Measurements from ENCODE around the gene CLDN19. TPM values are rescaled to one million over a fixed set of nuclear protein-coding genes. Genes with fewer than 3 reads are reported as not detected.

The CLDN19 gene
- total RNA-seq, 1 donor from 2014 or later = not detected

- intact Hi-C loops (cut with micrococcal nuclease) = loop anchor here (5.0 kb wide), 2 partner anchors 154 to 431 kb away; partner anchors contain the start of gene FOXJ3
- peak overlapping the region; percentile 93 for H3K27ac Mint-ChIP-seq
Measured at GRCh38 chr1:42768172-42768571, 28.1 kb upstream of the CLDN19 start.

GRCh38 chr1:42767510-42768000 lies 27.5 kb upstream of the CLDN19 start:
- Mint-ChIP-seq H3K4me3 (no peak overlapping the region), H3K27ac (peak overlapping the region; percentile 93), H3K9me3 (no peaks in the 10 kb centered on the region), H3K27me3 (no peaks in the 10 kb centered on the region), H3K4me1 (peaks cover 26% of the 10 kb centered on the region), H3K36me3 (ENCODE audit: low read depth) (peaks cover 19% of the 10 kb centered on the region)
- intact Hi-C loops (cut with micrococcal nuclease) = loop anchor here (1.0 to 5.0 kb wide), 7 partner anchors 50 to 430 kb away; partner anchors contain the start of genes CCDC30, ERMAP, FOXJ3 and SVBP
- DNase-seq = no peak

More at GRCh38 chr1:42768172-42768571, 28.1 kb upstream of the CLDN19 start:
- H3K27me3 Mint-ChIP-seq = no peaks in the 10 kb centered on the region
- H3K9me3 Mint-ChIP-seq = no peaks in the 10 kb centered on the region
- DNase-seq = no peak
- H3K36me3 Mint-ChIP-seq (ENCODE audit: low read depth) = peaks cover 21% of the 10 kb centered on the region
- H3K4me3 Mint-ChIP-seq = no peak overlapping the region
- H3K4me1 Mint-ChIP-seq = peaks cover 27% of the 10 kb centered on the region

- Mint-ChIP-seq H3K27me3 (no peaks in the 10 kb centered on the region), H3K36me3 (ENCODE audit: low read depth) (peaks cover 19% of the 10 kb centered on the region), H3K4me1 (peaks cover 25% of the 10 kb centered on the region), H3K27ac (peak within 1 kb of the TSS; percentile 93), H3K9me3 (no peaks in the 10 kb centered on the region), H3K4me3 (no peak within 1 kb of the TSS)
- intact Hi-C loops (cut with micrococcal nuclease) = loop anchor here (1.0 to 5.0 kb wide), 8 partner anchors 50 to 430 kb away; partner anchors contain the start of genes CCDC30, ERMAP, FOXJ3 and PPIH
- DNase-seq = peak; percentile 100
Measured at GRCh38 chr1:42766741-42767509, 26.9 kb upstream of the CLDN19 start, which contains the start of the genes C1orf50 and P3H1. C1orf50 (plus strand) TSS chr1:42767249; CDS start chr1:42767312, 63 bp downstream. P3H1 (minus strand) TSS chr1:42767028; CDS start chr1:42766971, 57 bp downstream.

GRCh38 chr1:42765832-42766740 lies 26.1 kb upstream of the CLDN19 start:
- Mint-ChIP-seq H3K4me1 (peaks cover 25% of the 10 kb centered on the region), H3K9me3 (no peaks in the 10 kb centered on the region), H3K27ac (no peak overlapping the region)

GRCh38 chr1:42765269-42765668 lies 25.2 kb upstream of the CLDN19 start:
- no peak overlapping the region for H3K27ac Mint-ChIP-seq
- H3K36me3 Mint-ChIP-seq (ENCODE audit: low read depth) = peaks cover 15% of the 10 kb centered on the region
- H3K9me3 Mint-ChIP-seq = no peaks in the 10 kb centered on the region
- no peak for DNase-seq
- intact Hi-C loops (cut with micrococcal nuclease) = loop anchor here (5.0 kb wide), 2 partner anchors 157 to 428 kb away; partner anchors contain the start of gene FOXJ3
- H3K4me1 Mint-ChIP-seq = peaks cover 21% of the 10 kb centered on the region
- H3K27me3 Mint-ChIP-seq = no peaks in the 10 kb centered on the region
- H3K4me3 Mint-ChIP-seq = no peak overlapping the region

More at GRCh38 chr1:42765832-42766740, 26.1 kb upstream of the CLDN19 start:
- peaks cover 18% of the 10 kb centered on the region for H3K36me3 Mint-ChIP-seq (ENCODE audit: low read depth)
- peak; percentile 76 for DNase-seq
- intact Hi-C loops (cut with micrococcal nuclease) = loop anchor here (1.0 to 5.0 kb wide), 4 partner anchors 108 to 429 kb away; partner anchors contain the start of genes CCDC30, FOXJ3 and PPIH
- no peak overlapping the region for H3K4me3 Mint-ChIP-seq
- no peaks in the 10 kb centered on the region for H3K27me3 Mint-ChIP-seq

- H3K4me1 Mint-ChIP-seq = peaks cover 4% of the 10 kb centered on the region
- H3K27me3 Mint-ChIP-seq = no peaks in the 10 kb centered on the region
- no peak overlapping the region for H3K4me3 Mint-ChIP-seq
- H3K9me3 Mint-ChIP-seq = no peaks in the 10 kb centered on the region
- H3K27ac Mint-ChIP-seq = peak overlapping the region; percentile 34
- no peak for DNase-seq
- H3K36me3 Mint-ChIP-seq (ENCODE audit: low read depth) = peaks cover 22% of the 10 kb centered on the region
- intact Hi-C loops (cut with micrococcal nuclease) = no loop called here
Measured at GRCh38 chr1:42762269-42762668, 22.2 kb upstream of the CLDN19 start.

GRCh38 chr1:42761567-42761966 lies 21.5 kb upstream of the CLDN19 start:
- intact Hi-C loops (cut with micrococcal nuclease) = no loop called here
- H3K4me3 Mint-ChIP-seq = no peak overlapping the region
- H3K36me3 Mint-ChIP-seq (ENCODE audit: low read depth) = peaks cover 27% of the 10 kb centered on the region
- no peaks in the 10 kb centered on the region for H3K27me3 Mint-ChIP-seq
- H3K27ac Mint-ChIP-seq = no peak overlapping the region
- peaks cover 4% of the 10 kb centered on the region for H3K4me1 Mint-ChIP-seq
- DNase-seq = no peak
- no peaks in the 10 kb centered on the region for H3K9me3 Mint-ChIP-seq

GRCh38 chr1:42759114-42759513 lies 19.1 kb upstream of the CLDN19 start:
- no peaks in the 10 kb centered on the region for H3K9me3 Mint-ChIP-seq
- no peak for DNase-seq
- H3K4me3 Mint-ChIP-seq = no peak overlapping the region
- no peak overlapping the region for H3K27ac Mint-ChIP-seq
- intact Hi-C loops (cut with micrococcal nuclease) = no loop called here
- peaks cover 4% of the 10 kb centered on the region for H3K4me1 Mint-ChIP-seq
- peaks cover 47% of the 10 kb centered on the region for H3K36me3 Mint-ChIP-seq (ENCODE audit: low read depth)
- no peaks in the 10 kb centered on the region for H3K27me3 Mint-ChIP-seq

GRCh38 chr1:42758641-42759040 lies 18.6 kb upstream of the CLDN19 start:
- Mint-ChIP-seq H3K36me3 (ENCODE audit: low read depth) (peaks cover 52% of the 10 kb centered on the region), H3K27ac (no peak overlapping the region), H3K27me3 (no peaks in the 10 kb centered on the region), H3K4me1 (peaks cover 4% of the 10 kb centered on the region), H3K4me3 (no peak overlapping the region), H3K9me3 (no peaks in the 10 kb centered on the region)
- no peak for DNase-seq
- intact Hi-C loops (cut with micrococcal nuclease) = no loop called here

GRCh38 chr1:42757892-42758275 lies 17.8 kb upstream of the CLDN19 start:
- no peak for DNase-seq

GRCh38 chr1:42756956-42757891 lies 17.2 kb upstream of the CLDN19 start:
- DNase-seq = peak; percentile 64
- peaks cover 58% of the 10 kb centered on the region for H3K36me3 Mint-ChIP-seq (ENCODE audit: low read depth)
- no peak overlapping the region for H3K27ac Mint-ChIP-seq
- no peaks in the 10 kb centered on the region for H3K27me3 Mint-ChIP-seq
- no peaks in the 10 kb centered on the region for H3K9me3 Mint-ChIP-seq
- no peaks in the 10 kb centered on the region for H3K4me1 Mint-ChIP-seq
- intact Hi-C loops (cut with micrococcal nuclease) = no loop called here
- H3K4me3 Mint-ChIP-seq = no peak overlapping the region

More at GRCh38 chr1:42757892-42758275, 17.8 kb upstream of the CLDN19 start:
- Mint-ChIP-seq H3K9me3 (no peaks in the 10 kb centered on the region), H3K27me3 (no peaks in the 10 kb centered on the region), H3K27ac (no peak overlapping the region), H3K4me3 (no peak overlapping the region), H3K4me1 (peaks cover 4% of the 10 kb centered on the region), H3K36me3 (ENCODE audit: low read depth) (peaks cover 57% of the 10 kb centered on the region)
- intact Hi-C loops (cut with micrococcal nuclease) = no loop called here

- Mint-ChIP-seq H3K27ac (no peak overlapping the region), H3K36me3 (ENCODE audit: low read depth) (peaks cover 75% of the 10 kb centered on the region)
Measured at GRCh38 chr1:42753070-42753469, 13.0 kb upstream of the CLDN19 start.

More at GRCh38 chr1:42753070-42753469, 13.0 kb upstream of the CLDN19 start:
- H3K4me1 Mint-ChIP-seq = no peaks in the 10 kb centered on the region
- H3K27me3 Mint-ChIP-seq = no peaks in the 10 kb centered on the region
- no peak for DNase-seq
- intact Hi-C loops (cut with micrococcal nuclease) = no loop called here
- H3K9me3 Mint-ChIP-seq = peaks cover 5% of the 10 kb centered on the region
- H3K4me3 Mint-ChIP-seq = no peak overlapping the region
